PC-3 (cell line): Measurements from ENCODE around the gene CAMTA1. TPM values are rescaled to one million over a fixed set of nuclear protein-coding genes. Genes with fewer than 3 reads are reported as not detected.
A peak's percentile ranks its signal among the peaks of the same experiment; 100 is the strongest.

ENCODE experiments used
- ATAC-seq: fragments of 200-7000 bp; cut with Tn5 transposase; 2 replicates; pipeline ENCODE4 v1.9.1; 2020; ENCODE audit warnings: mild to moderate bottlenecking, moderate library complexity
- BruUV-seq: library from RNA; stranded (reverse); fragments of 400-500 nt; replicated peaks from 2 replicates; lab custom pipeline; 2021; lab: Mats Ljungman, UMichigan
- CTCF ChIA-PET: fragments of 300-600 bp; sonication (Branson Sonifier 250); formaldehyde crosslinking; loops from one replicate; lab custom pipeline; 2022; ENCODE audit warnings: antibody characterized with exemption; lab: Charles Lee
- POLR2A ChIA-PET: fragments of 300-600 bp; sonication (Branson Sonifier 250); formaldehyde crosslinking; loops from one replicate; lab custom pipeline; 2022; ENCODE audit warnings: antibody characterized with exemption; ENCODE audit not compliant: unreplicated experiment; lab: Charles Lee
- DNase-seq: peaks from one replicate; pipeline ENCODE4 v3.0.0-alpha.2; 2015
- H2AFZ ChIP-seq: fragments of 300-600 bp; sonication (generic); 2 replicates; pipeline ENCODE4 v1.6.0; 2016; ENCODE audit warnings: antibody characterized with exemption, low read length
- H3F3A ChIP-seq: fragments of 300-600 bp; sonication (generic); one replicate; pipeline ENCODE4 v1.6.0; 2017; ENCODE audit warnings: antibody characterized with exemption, low read length, control low read depth, mild to moderate bottlenecking; ENCODE audit not compliant: unreplicated experiment
- H3K27ac ChIP-seq: fragments of 300-600 bp; sonication (generic); 2 replicates; pipeline ENCODE4 v1.5.1; 2016; ENCODE audit warnings: mild to moderate bottlenecking, low read length
- H3K27me3 ChIP-seq: fragments of 300-600 bp; sonication (generic); 2 replicates; pipeline ENCODE4 v1.6.1; 2016; ENCODE audit warnings: low read length, mixed read lengths
- H3K36me3 ChIP-seq: fragments of 300-600 bp; sonication (generic); 2 replicates; pipeline ENCODE4 v1.6.1; 2016; ENCODE audit warnings: low read depth, mixed run types, low read length, mixed read lengths
- H3K4me1 ChIP-seq: fragments of 300-600 bp; sonication (generic); 2 replicates; pipeline ENCODE4 v1.5.1; 2016; ENCODE audit warnings: low read length; ENCODE audit not compliant: insufficient read depth
- H3K4me2 ChIP-seq: fragments of 300-600 bp; sonication (generic); 2 replicates; pipeline ENCODE4 v1.6.0; 2016; ENCODE audit warnings: low read length
- H3K4me3 ChIP-seq: fragments of 300-600 bp; sonication (generic); 2 replicates; pipeline ENCODE4 v1.5.1; 2016; ENCODE audit warnings: mild to moderate bottlenecking, low read length, mixed read lengths
- H3K79me2 ChIP-seq: fragments of 300-600 bp; sonication (generic); 2 replicates; pipeline ENCODE4 v1.6.1; 2017; ENCODE audit warnings: low read length, mixed read lengths
- H3K9ac ChIP-seq: fragments of 300-600 bp; sonication (generic); 2 replicates; pipeline ENCODE4 v1.6.0; 2016; ENCODE audit warnings: mild to moderate bottlenecking, low read length
- H3K9me2 ChIP-seq: fragments of 300-600 bp; sonication (generic); replicated peaks from 2 replicates; pipeline ENCODE4 v1.6.1; 2016; ENCODE audit warnings: mixed run types, low read length, mixed read lengths
- H3K9me3 ChIP-seq: fragments of 300-600 bp; sonication (generic); 2 replicates; pipeline ENCODE4 v1.6.1; 2016; ENCODE audit warnings: low read length, mixed read lengths
- H4K20me1 ChIP-seq: fragments of 300-600 bp; sonication (generic); 2 replicates; pipeline ENCODE4 v1.6.1; 2016; ENCODE audit warnings: low read length, mixed read lengths
- EZH2 ChIP-seq: fragments of 300-600 bp; sonication (generic); IDR thresholded peaks from one replicate; pipeline ENCODE4 v1.6.1; 2017; ENCODE audit warnings: antibody characterized with exemption, mild to moderate bottlenecking, low read length; ENCODE audit not compliant: unreplicated experiment
- EZH2phosphoT487 ChIP-seq: fragments of 300-600 bp; sonication (generic); IDR thresholded peaks from 2 replicates; pipeline ENCODE4 v1.6.1; 2018; ENCODE audit warnings: mild to moderate bottlenecking, antibody characterized with exemption, low read length, borderline replicate concordance
- intact Hi-C: fragments of 100-400 bp; cut with micrococcal nuclease; formaldehyde crosslinking; loops from 2 replicates; pipeline ENCODE4 v1.9.0; 2023
- total RNA-seq: library from RNA; depleted of rRNA; stranded (reverse); fragments of >200 nt; gene quantifications from 2 replicates; pipeline ENCODE4 v1.2.3, GENCODE V29; 2014
- TF ChIP-seq, protein P1 (sequence below): fragments of 300-600 bp; sonication (generic); conservative IDR thresholded peaks from 2 replicates; pipeline ENCODE4 v1.5.1; 2017; ENCODE audit warnings: antibody characterized with exemption, low read depth, mild to moderate bottlenecking, low read length

Gene CAMTA1
- total RNA-seq, 1 experiment from 2014 or later, result 40.8 TPM

DNA sequence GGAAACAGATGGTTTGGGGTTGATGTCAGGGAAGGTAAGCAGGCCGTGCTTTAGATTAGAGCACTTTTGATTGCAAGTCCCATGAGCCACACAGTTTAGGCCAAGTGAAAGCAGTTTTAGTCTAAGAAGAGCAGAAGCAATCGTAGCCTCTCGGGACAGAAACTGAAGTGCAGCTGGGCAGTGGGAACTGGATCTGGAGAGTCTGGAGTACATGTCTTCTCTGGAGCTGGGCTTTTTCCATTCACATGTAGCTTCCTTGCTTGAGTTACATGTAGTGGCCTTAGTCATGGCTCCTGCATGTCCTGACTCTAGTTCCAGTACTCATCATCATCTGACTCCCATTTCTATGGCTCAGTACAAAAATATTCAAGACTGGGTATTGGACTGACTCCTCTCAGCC, 16.7 kb downstream of the CAMTA1 start:
- H3K9me3 ChIP-seq, result no peaks in the 10 kb centered on the region
- peaks cover 37% of the 10 kb centered on the region for H4K20me1 ChIP-seq
- H3K27ac ChIP-seq, result no peak overlapping the region
- no TSS peak for BruUV-seq
- peaks cover 61% of the 10 kb centered on the region for H3K79me2 ChIP-seq
- DNase-seq (peak; percentile 27), ATAC-seq (no peak)
- H3K4me1 ChIP-seq, result peaks cover 10% of the 10 kb centered on the region
- no peaks in the 10 kb centered on the region for H3F3A ChIP-seq
- H2AFZ ChIP-seq, result no peak overlapping the region
- ChIA-PET POLR2A (interaction anchor here (0.7 kb wide), 1 partner anchor 17 kb away, joined by 4 read pairs; the partner anchor contains the start of gene CAMTA1), CTCF (interaction anchor here (0.7 kb wide), 1 partner anchor 50 kb away, joined by 3 read pairs; no protein-coding TSS in a partner anchor)
- no peak overlapping the region for H3K9ac ChIP-seq
- no peak overlapping the region for H3K4me3 ChIP-seq
- H3K9me2 ChIP-seq, result no peaks in the 10 kb centered on the region
- TF ChIP-seq EZH2phosphoT487, result no peak
- TF ChIP-seq EZH2, result no peak
- TF ChIP-seq, protein P1, sequence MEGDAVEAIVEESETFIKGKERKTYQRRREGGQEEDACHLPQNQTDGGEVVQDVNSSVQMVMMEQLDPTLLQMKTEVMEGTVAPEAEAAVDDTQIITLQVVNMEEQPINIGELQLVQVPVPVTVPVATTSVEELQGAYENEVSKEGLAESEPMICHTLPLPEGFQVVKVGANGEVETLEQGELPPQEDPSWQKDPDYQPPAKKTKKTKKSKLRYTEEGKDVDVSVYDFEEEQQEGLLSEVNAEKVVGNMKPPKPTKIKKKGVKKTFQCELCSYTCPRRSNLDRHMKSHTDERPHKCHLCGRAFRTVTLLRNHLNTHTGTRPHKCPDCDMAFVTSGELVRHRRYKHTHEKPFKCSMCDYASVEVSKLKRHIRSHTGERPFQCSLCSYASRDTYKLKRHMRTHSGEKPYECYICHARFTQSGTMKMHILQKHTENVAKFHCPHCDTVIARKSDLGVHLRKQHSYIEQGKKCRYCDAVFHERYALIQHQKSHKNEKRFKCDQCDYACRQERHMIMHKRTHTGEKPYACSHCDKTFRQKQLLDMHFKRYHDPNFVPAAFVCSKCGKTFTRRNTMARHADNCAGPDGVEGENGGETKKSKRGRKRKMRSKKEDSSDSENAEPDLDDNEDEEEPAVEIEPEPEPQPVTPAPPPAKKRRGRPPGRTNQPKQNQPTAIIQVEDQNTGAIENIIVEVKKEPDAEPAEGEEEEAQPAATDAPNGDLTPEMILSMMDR, result no peak
- H3K36me3 ChIP-seq, result no peaks in the 10 kb centered on the region
- H3K27me3 ChIP-seq, result no peaks in the 10 kb centered on the region
- intact Hi-C loops, result no loop called here
- H3K4me2 ChIP-seq, result no peak overlapping the region

DNA sequence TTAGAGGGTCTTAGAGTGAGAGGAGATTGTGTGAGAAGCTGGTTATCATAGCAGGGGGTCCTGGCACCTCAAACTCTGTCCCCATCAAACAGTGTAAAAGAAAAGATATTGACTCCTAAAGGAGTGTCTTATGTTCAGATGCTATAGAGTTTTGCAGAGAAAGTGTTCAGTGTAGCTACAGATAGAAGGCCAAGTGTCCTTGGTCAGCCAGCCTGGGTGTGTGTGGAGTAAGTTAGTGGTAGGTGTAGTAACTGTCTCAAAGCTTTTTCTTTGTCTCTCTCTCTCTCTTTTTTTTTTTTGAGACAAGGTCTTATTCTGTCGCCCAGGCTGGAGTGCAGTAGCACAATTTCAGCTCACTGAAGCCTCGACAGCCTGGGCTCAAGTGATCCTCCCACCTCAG, 17.2 kb downstream of the CAMTA1 start:
- Histone ChIP-seq H3K79me2 (peaks cover 62% of the 10 kb centered on the region), H3K4me3 (no peak overlapping the region), H3K9me3 (no peaks in the 10 kb centered on the region), H3K4me2 (no peak overlapping the region), H3K27ac (no peak overlapping the region), H3K27me3 (no peaks in the 10 kb centered on the region), H3K4me1 (peaks cover 10% of the 10 kb centered on the region), H2AFZ (no peak overlapping the region), H4K20me1 (peaks cover 40% of the 10 kb centered on the region), H3F3A (no peaks in the 10 kb centered on the region), H3K36me3 (no peaks in the 10 kb centered on the region), H3K9ac (no peak overlapping the region), H3K9me2 (no peaks in the 10 kb centered on the region)
- ATAC-seq (no peak), DNase-seq (no peak)
- no TSS peak for BruUV-seq
- intact Hi-C loops, result no loop called here
- CTCF ChIA-PET, result no interaction called here
- POLR2A ChIA-PET, result no interaction called here
- no peak for TF ChIP-seq EZH2phosphoT487
- no peak for TF ChIP-seq EZH2
- TF ChIP-seq, protein P1, result no peak

DNA sequence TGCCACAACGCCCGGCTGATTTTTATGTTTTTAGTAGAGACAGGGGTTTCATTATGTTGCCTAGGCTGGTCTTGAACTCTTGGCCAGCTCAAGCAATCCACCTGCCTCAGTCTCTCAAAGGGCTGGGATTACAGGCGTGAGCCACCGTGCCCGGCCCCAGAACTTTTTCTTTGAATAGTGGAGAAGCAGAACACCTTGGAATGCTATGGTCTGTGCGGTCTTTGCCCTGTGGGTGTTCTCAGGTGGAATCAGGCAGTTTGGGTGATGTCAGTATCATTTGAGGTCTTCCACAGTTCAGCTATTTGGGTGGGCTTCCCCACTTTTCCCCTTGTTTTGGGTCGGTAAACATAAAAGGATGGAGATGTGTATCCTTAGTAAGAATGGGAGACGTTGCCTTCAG, 17.6 kb downstream of the CAMTA1 start:
- Histone ChIP-seq H3K4me1 (peaks cover 10% of the 10 kb centered on the region), H3K36me3 (no peaks in the 10 kb centered on the region), H2AFZ (no peak overlapping the region), H3K9me2 (no peaks in the 10 kb centered on the region), H3K27ac (no peak overlapping the region), H3K4me3 (no peak overlapping the region), H3K9me3 (no peaks in the 10 kb centered on the region), H3F3A (no peaks in the 10 kb centered on the region), H3K79me2 (peaks cover 66% of the 10 kb centered on the region), H4K20me1 (peaks cover 40% of the 10 kb centered on the region), H3K27me3 (no peaks in the 10 kb centered on the region), H3K4me2 (0 out of 2 replicates have a peak overlapping the region, but pooled peaks have one; percentile 0), H3K9ac (no peak overlapping the region)
- TF ChIP-seq, protein P1, result no peak
- ATAC-seq, result peak; percentile 7
- CTCF ChIA-PET, result no interaction called here
- no peak for DNase-seq
- no TSS peak for BruUV-seq
- POLR2A ChIA-PET, result no interaction called here
- intact Hi-C loops, result no loop called here
